Measurements from ENCODE around the gene CLIC4.

- no peak for TF ChIP-seq POLR2AphosphoS5 (IDR thresholded peaks at IDR 0.05)
- no peak for TF ChIP-seq CTCF (IDR thresholded peaks at IDR 0.05)
- TF ChIP-seq POLR2A (IDR thresholded peaks at IDR 0.05) = no peak
- no peak for TF ChIP-seq EP300 (IDR thresholded peaks at IDR 0.05)
Observed at GRCh38 chr1:24790490-24790889, 45.2 kb downstream of the CLIC4 start.

All from upper lobe of left lung (tissue), 4 donors.